GM12878 (cell line): Measurements from ENCODE around the gene HSF5. TPM values are rescaled to one million over a fixed set of nuclear protein-coding genes. Genes with fewer than 3 reads are reported as not detected.

Experiments
- ATAC-seq: fragments of 200-7000 bp; cut with Tn5 transposase; 3 replicates; pipeline ENCODE4 v1.9.1; 2020; ENCODE audit warnings: mild to moderate bottlenecking, moderate library complexity
- BruUV-seq: library from RNA; stranded (reverse); fragments of 400-500 nt; replicated peaks from 2 replicates; lab custom pipeline; 2021; lab: Mats Ljungman, UMichigan
- CTCF ChIA-PET: fragments of 300-600 bp; sonication (Branson Sonifier 250); formaldehyde crosslinking; extraction: SDS; loops from one replicate; lab custom pipeline; 2021; ENCODE audit warnings: inconsistent platforms; lab: Yijun Ruan, JAX
- POLR2A ChIA-PET: fragments of 350-600 bp; formaldehyde crosslinking; extraction: SDS; loops from one replicate; lab custom pipeline; 2021; ENCODE audit warnings: inconsistent platforms; lab: Charles Lee
- RAD21 ChIA-PET: fragments of 300-600 bp; sonication (Branson Sonifier 250); formaldehyde crosslinking; loops from one replicate; lab custom pipeline; 2023; ENCODE audit warnings: antibody characterized with exemption; ENCODE audit not compliant: unreplicated experiment; lab: Charles Lee
- SMC1A ChIA-PET: fragments of 300-600 bp; sonication (Branson Sonifier 250); formaldehyde crosslinking; loops from one replicate; lab custom pipeline; 2023; ENCODE audit not compliant: unreplicated experiment, uncharacterized antibody; lab: Charles Lee
- DNase-seq: peaks from one replicate; pipeline ENCODE4 v3.0.0-alpha.2; 2011; ENCODE audit warnings: low read depth, low spot score
- FAIRE-seq: peaks from 3 replicates; lab custom pipeline; 2011; peaks lifted over from hg19 to GRCh38; lab: Jason Lieb, UNC
- H2AFZ ChIP-seq: 2 replicates; pipeline ENCODE4 v1.6.0; 2011; ENCODE audit warnings: low read depth, low read length, control low read depth; ENCODE audit not compliant: control insufficient read depth
- H3K27ac ChIP-seq: 2 replicates; pipeline ENCODE4 v1.5.1; 2011; ENCODE audit warnings: control low read depth; ENCODE audit not compliant: control insufficient read depth, insufficient read depth
- H3K27me3 ChIP-seq, 2 experiments: replicated peaks in 1 of 2; 2 replicates each; pipeline versions ENCODE4 v1.6.0 to v1.6.1; 2011; ENCODE audit warnings: low read length in 1 of 2; ENCODE audit not compliant: control insufficient read depth in 2 of 2, insufficient read depth in 2 of 2
- H3K36me3 ChIP-seq, 2 experiments: 2 replicates each; pipeline ENCODE4 v1.5.1; 2011; ENCODE audit warnings: low read length in 1 of 2; ENCODE audit not compliant: control insufficient read depth in 2 of 2, insufficient read depth in 2 of 2
- H3K4me1 ChIP-seq: 2 replicates; pipeline ENCODE4 v1.6.1; 2011; ENCODE audit warnings: mild to moderate bottlenecking, low read length, moderate library complexity, mixed read lengths; ENCODE audit not compliant: control insufficient read depth, insufficient read depth
- H3K4me2 ChIP-seq: 2 replicates; pipeline ENCODE4 v1.6.0; 2011; ENCODE audit warnings: control low read depth; ENCODE audit not compliant: control insufficient read depth, insufficient read depth
- H3K4me3 ChIP-seq: fragments of 200-600 bp; sonication (generic); 2 replicates; pipeline ENCODE4 v1.5.1; 2016
- H3K79me2 ChIP-seq: 2 replicates; pipeline ENCODE4 v1.6.0; 2011; ENCODE audit warnings: low read length; ENCODE audit not compliant: control insufficient read depth, insufficient read depth
- H3K9ac ChIP-seq: 2 replicates; pipeline ENCODE4 v1.8.0; 2011; ENCODE audit warnings: low read length, control low read depth, mixed read lengths; ENCODE audit not compliant: control insufficient read depth, insufficient read depth
- H3K9me3 ChIP-seq: replicated peaks from 3 replicates; pipeline ENCODE4 v1.5.1; 2011; ENCODE audit warnings: mild to moderate bottlenecking, low read length; ENCODE audit not compliant: control insufficient read depth, insufficient read depth
- H4K20me1 ChIP-seq: 2 replicates; pipeline ENCODE4 v1.6.0; 2011; ENCODE audit not compliant: control insufficient read depth, insufficient read depth
- EGR1 ChIP-seq, 2 experiments: IDR thresholded peaks; 1 replicate in 1 of 2; 2 replicates in 1 of 2; pipeline ENCODE4 v1.6.1; 2011 to 2012; ENCODE audit warnings: low read depth in 2 of 2, low read length in 2 of 2, borderline replicate concordance in 1 of 2, mild to moderate bottlenecking in 1 of 2, moderate library complexity in 1 of 2
- GATAD2B ChIP-seq: fragments of 450-650 bp; conservative IDR thresholded peaks from 2 replicates; pipeline ENCODE4 v1.6.1; 2017; ENCODE audit warnings: low read depth, mild to moderate bottlenecking, moderate library complexity
- IKZF1 ChIP-seq: fragments of 450-650 bp; conservative IDR thresholded peaks from 2 replicates; pipeline ENCODE4 v1.6.1; 2017; ENCODE audit warnings: antibody characterized with exemption, mild to moderate bottlenecking
- MEF2A ChIP-seq: IDR thresholded peaks from 2 replicates; pipeline ENCODE4 v1.6.1; 2011; ENCODE audit warnings: low read depth, mild to moderate bottlenecking, low read length, moderate library complexity; ENCODE audit not compliant: insufficient read depth
- MTA2 ChIP-seq: fragments of 450-650 bp; IDR thresholded peaks from 2 replicates; pipeline ENCODE4 v1.6.1; 2016; ENCODE audit warnings: low read depth, mild to moderate bottlenecking, moderate library complexity
- NBN ChIP-seq: fragments of 450-650 bp; IDR thresholded peaks from 2 replicates; pipeline ENCODE4 v1.6.1; 2016
- RCOR1 ChIP-seq: conservative IDR thresholded peaks from 2 replicates; pipeline ENCODE4 v1.6.1; 2012; ENCODE audit warnings: low read depth, low read length, improper control_type of control experiment
- SUPT20H ChIP-seq: IDR thresholded peaks from 2 replicates; pipeline ENCODE4 v1.6.1; 2011; ENCODE audit warnings: low read depth, mild to moderate bottlenecking, low read length, moderate library complexity, borderline replicate concordance; ENCODE audit not compliant: control insufficient read depth
- ZBTB11 ChIP-seq: fragments of 450-650 bp; formaldehyde crosslinking; IDR thresholded peaks from 2 replicates; pipeline ENCODE4 v1.5.0; 2022; ENCODE audit warnings: mild to moderate bottlenecking, missing genetic modification characterization
- WGBS: methylation state at CpG from one replicate; pipeline ENCODE4 v1.1.6; 2016; ENCODE audit warnings: low lambda C conversion rate; ENCODE audit not compliant: insufficient replicate concordance, insufficient coverage; ENCODE audit errors: missing lambda C conversion rate; 5-methylcytosine and 5-hydroxymethylcytosine counted together
- in situ Hi-C: fragments of 300-500 bp; cut with MboI; formaldehyde crosslinking; loops from 9 replicates; pipeline ENCODE4 v1.14.3; 2018; ENCODE audit warnings: mixed read lengths
- intact Hi-C: fragments of 100-400 bp; cut with micrococcal nuclease; formaldehyde crosslinking; loops from one replicate; pipeline ENCODE4 v1.14.2; 2022; ENCODE audit not compliant: unreplicated experiment
- polyA plus RNA-seq, 11 experiments: library from polyadenylated mRNA; depleted of rRNA in 4 of 11; unstranded in 6 of 11; stranded (reverse) in 5 of 11; fragments of >200 nt; fragmentation: Nextera tagmentation in 4 of 11; fragmentation: Illumina TruSeq in 1 of 11; extraction: Ambion mirVana in 4 of 11; extraction: Trizol in 1 of 11; gene quantifications; 1 replicate in 1 of 11; 2 replicates in 10 of 11; pipeline versions ENCODE4 v1.2.1 to v1.2.3, GENCODE V29; 2011 to 2016; ENCODE audit warnings: inconsistent platforms in 2 of 11, missing spikeins in 2 of 11, low read depth in 1 of 11
- total RNA-seq, 4 experiments: library from RNA; depleted of rRNA in 3 of 4; stranded (reverse); fragments of >200 nt in 3 of 4; fragmentation: Illumina TruSeq in 1 of 4; extraction: Trizol in 1 of 4; gene quantifications; 2 replicates each; pipeline versions ENCODE4 v1.2.1 to v1.2.3, GENCODE V29; 2013 to 2021

The HSF5 gene
- total and polyA plus RNA-seq, 10 of the 15 experiments (the other 5 are each of a cell fraction or from before 2014, with no cell fraction given) = 0.02 to 0.18 (median 0.06) TPM; not detected in 4

- ATAC-seq = no peak
- ChIA-PET POLR2A (no interaction called here), RAD21 (no interaction called here), SMC1A (interaction anchor here (1.1 kb wide), 1 partner anchor 187 kb away, joined by 3 read pairs; no protein-coding TSS in a partner anchor), CTCF (no interaction called here)
- Histone ChIP-seq H3K4me1 (0 out of 2 replicates have a peak, but pooled peaks cover 3% of the 10 kb centered on the region), H3K4me2 (no peak overlapping the region), H2AFZ (no peak overlapping the region), H3K27me3 (no peaks in the 10 kb centered on the region; a peak in 1 of 4 replicates), H4K20me1 (no peaks in the 10 kb centered on the region), H3K9me3 (no peaks in the 10 kb centered on the region), H3K9ac (no peak overlapping the region), H3K27ac (no peak overlapping the region), H3K36me3 (no peaks in the 10 kb centered on the region), H3K4me3 (no peak overlapping the region), H3K79me2 (no peaks in the 10 kb centered on the region)
- in situ Hi-C loops = no loop called here
- DNase-seq = no peak
- WGBS = 28% methylated on average over 3 of the region's 3 CpGs
- TF ChIP-seq ZBTB11 (CRISPR knock-in tag) (no peak), GATAD2B (no peak), RCOR1 (no peak), MEF2A (no peak), NBN (no peak), EGR1 (IDR thresholded peaks at IDR 0.05; ENCODE audit: borderline replicate concordance in 1 of 2, low read depth in 2 of 2, low read length in 2 of 2) (no peak), MTA2 (no peak), SUPT20H (no peak), IKZF1 (no peak)
- intact Hi-C loops = no loop called here
- no peak for FAIRE-seq
- no TSS peak for BruUV-seq
These were observed 37.0 kb upstream of the HSF5 start for GRCh38 chr17:58525239-58525638.
